Activated naive CD4-positive, alpha-beta T cell treated with anti-CD3 and anti-CD28 coated beads, Interleukin-2, amount 10 ng/mL, durations not matched to agents 7 days and 5 days (primary cell): Measurements from ENCODE around the gene ARMC3.
"Not testable (repeated sequence)": the region's sequence is repeated elsewhere in the genome, so short reads cannot be mapped to it uniquely, and the experiment has no call there.

ENCODE experiments used
- CTCF ChIA-PET: fragments of 350-600 bp; sonication (Branson Sonifier 250); formaldehyde crosslinking; loops from one replicate; lab custom pipeline; 2021; ENCODE audit warnings: antibody characterized with exemption; lab: Charles Lee
- DNase-seq: peaks from one replicate; pipeline ENCODE4 v3.0.0-alpha.2; 2020
- H3K27ac Mint-ChIP-seq: one replicate; pipeline ENCODE4 v1.8.0; 2021; ENCODE audit warnings: mild to moderate bottlenecking, moderate library complexity, mixed read lengths
- H3K27me3 Mint-ChIP-seq: one replicate; pipeline ENCODE4 v1.8.0; 2021; ENCODE audit warnings: mild to moderate bottlenecking, mixed read lengths
- H3K36me3 Mint-ChIP-seq: one replicate; pipeline ENCODE4 v1.8.0; 2021; ENCODE audit warnings: mixed read lengths
- H3K4me1 Mint-ChIP-seq: one replicate; pipeline ENCODE4 v1.8.0; 2021; ENCODE audit warnings: mixed read lengths
- H3K4me3 Mint-ChIP-seq: one replicate; pipeline ENCODE4 v1.8.0; 2021; ENCODE audit warnings: mild to moderate bottlenecking, moderate library complexity, mixed read lengths
- H3K9me3 Mint-ChIP-seq: one replicate; pipeline ENCODE4 v1.8.0; 2021; ENCODE audit warnings: mixed read lengths

Gene ARMC3

DNA sequence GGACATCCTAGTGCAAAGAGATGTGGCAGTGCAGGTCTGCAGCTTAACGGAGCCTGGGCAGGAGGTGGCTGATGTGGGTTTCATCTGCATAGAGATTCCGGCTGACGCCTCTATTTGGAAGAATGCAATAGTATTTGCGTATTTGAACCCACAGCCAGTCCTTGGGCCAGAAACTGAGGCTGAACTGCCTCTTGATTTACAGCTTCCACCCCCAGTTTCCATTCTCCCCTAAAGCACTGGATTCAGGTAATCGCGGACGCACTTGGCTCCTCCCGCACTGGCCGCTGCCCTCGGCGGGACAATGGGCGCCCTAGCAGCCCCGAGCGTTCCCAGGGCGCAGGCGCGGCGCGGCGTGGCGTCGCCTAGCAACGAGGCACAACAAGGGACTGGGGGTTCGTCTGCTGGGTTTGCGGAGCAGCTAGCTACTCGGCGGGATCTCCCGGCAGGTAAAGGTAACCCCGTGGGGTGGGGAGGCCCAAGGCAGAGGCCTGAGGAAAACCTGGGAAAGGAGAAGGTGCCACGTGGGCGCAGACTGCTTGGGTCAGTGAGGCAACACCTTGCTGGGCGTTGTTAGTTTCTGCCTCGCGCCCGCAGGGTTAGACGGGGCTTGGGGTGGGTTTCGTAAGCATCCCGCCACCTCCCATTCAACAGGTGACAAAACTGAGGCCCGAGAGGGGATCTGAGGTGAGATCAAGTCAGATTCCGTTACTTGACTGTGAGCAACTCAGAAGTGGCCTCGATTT, at the start of gene ARMC3:
ARMC3 (plus strand) TSS at position 393 of the 743 bp plus-strand sequence. CDS start 3,944 bp downstream, outside the sequence.
- H3K36me3 Mint-ChIP-seq, result no peaks in the 10 kb centered on the region
- peak; percentile 69 for DNase-seq
- H3K4me1 Mint-ChIP-seq, result no peaks in the 10 kb centered on the region
- H3K4me3 Mint-ChIP-seq, result no peak within 1 kb of the TSS
- CTCF ChIA-PET, result no interaction called here
- H3K27ac Mint-ChIP-seq, result no peak within 1 kb of the TSS
- H3K27me3 Mint-ChIP-seq, result peaks cover 8% of the 10 kb centered on the region
- no peaks in the 10 kb centered on the region for H3K9me3 Mint-ChIP-seq

- peaks cover 23% of the 10 kb centered on the region for H3K9me3 Mint-ChIP-seq
- H3K4me1 Mint-ChIP-seq, result no peaks in the 10 kb centered on the region
- no peak overlapping the region for H3K27ac Mint-ChIP-seq
- no peak for DNase-seq
- no peak overlapping the region for H3K4me3 Mint-ChIP-seq
- CTCF ChIA-PET, result no interaction called here
- no peaks in the 10 kb centered on the region for H3K27me3 Mint-ChIP-seq
- H3K36me3 Mint-ChIP-seq, result peaks cover 2% of the 10 kb centered on the region
These were observed 36.1 kb upstream of the ARMC3 start for GRCh38 chr10:22891797-22892196.

DNA sequence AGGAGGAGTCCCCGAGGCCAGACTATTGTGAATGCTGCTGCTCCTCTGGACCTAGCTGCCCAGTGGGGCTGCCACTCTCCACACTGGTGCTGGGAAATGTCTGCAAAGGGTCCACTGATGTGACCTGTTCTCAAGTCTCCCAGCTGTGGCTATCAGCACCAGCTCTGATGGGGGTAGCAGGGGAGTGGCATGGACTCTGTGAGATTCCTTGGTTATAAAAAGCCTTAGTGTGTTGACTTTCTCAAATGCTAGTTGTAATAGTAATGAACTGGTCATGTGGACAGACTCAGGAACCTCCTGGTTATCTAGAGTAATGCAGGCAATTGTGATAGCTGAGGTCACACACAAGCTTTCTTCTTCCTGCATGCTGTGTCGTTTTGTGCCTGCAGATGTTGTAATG, 34.1 kb upstream of the ARMC3 start:
- CTCF ChIA-PET, result no interaction called here
- DNase-seq, result no peak
- H3K27me3 Mint-ChIP-seq, result no peaks in the 10 kb centered on the region
- peaks cover 13% of the 10 kb centered on the region for H3K9me3 Mint-ChIP-seq
- no peak overlapping the region for H3K4me3 Mint-ChIP-seq
- H3K4me1 Mint-ChIP-seq, result no peaks in the 10 kb centered on the region
- no peak overlapping the region for H3K27ac Mint-ChIP-seq
- peaks cover 2% of the 10 kb centered on the region for H3K36me3 Mint-ChIP-seq

- Mint-ChIP-seq H3K4me1 (no peaks in the 10 kb centered on the region), H3K27me3 (no peaks in the 10 kb centered on the region), H3K27ac (no peak overlapping the region), H3K4me3 (no peak overlapping the region), H3K9me3 (peaks cover 13% of the 10 kb centered on the region), H3K36me3 (peaks cover 2% of the 10 kb centered on the region)
- no peak for DNase-seq
- CTCF ChIA-PET, result no interaction called here
These were observed 33.1 kb upstream of the ARMC3 start for GRCh38 chr10:22894714-22895113.

GRCh38 chr10:22895252-22895651, 32.6 kb upstream of the ARMC3 start:
- H3K36me3 Mint-ChIP-seq, result peaks cover 2% of the 10 kb centered on the region
- no peak overlapping the region for H3K27ac Mint-ChIP-seq
- no peaks in the 10 kb centered on the region for H3K4me1 Mint-ChIP-seq
- no peak for DNase-seq
- H3K4me3 Mint-ChIP-seq, result no peak overlapping the region
- CTCF ChIA-PET, result no interaction called here
- H3K9me3 Mint-ChIP-seq, result peaks cover 13% of the 10 kb centered on the region
- H3K27me3 Mint-ChIP-seq, result no peaks in the 10 kb centered on the region

DNA sequence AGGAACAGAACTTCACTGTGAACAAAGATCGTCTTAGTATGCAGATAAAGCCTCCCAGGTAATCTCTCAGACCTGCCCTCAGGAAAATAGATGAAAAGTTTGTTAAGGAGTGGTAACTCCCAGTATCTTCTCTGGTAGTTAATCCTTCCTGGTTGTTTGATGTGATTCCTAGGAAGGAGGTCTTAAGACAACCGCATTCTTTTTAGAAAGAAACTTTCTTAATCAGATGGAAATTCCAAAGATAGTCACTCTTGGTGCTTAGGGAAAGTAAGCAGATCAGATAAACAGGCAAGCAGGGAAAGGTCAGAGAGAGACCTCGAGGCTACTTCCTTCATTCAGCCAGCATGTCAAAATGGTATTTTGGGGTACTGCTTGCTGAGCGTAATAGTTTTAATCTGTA, 30.5 kb upstream of the ARMC3 start:
- Mint-ChIP-seq H3K4me1 (no peaks in the 10 kb centered on the region), H3K36me3 (peaks cover under 1% of the 10 kb centered on the region), H3K9me3 (peaks cover 6% of the 10 kb centered on the region), H3K4me3 (no peak overlapping the region), H3K27me3 (no peaks in the 10 kb centered on the region), H3K27ac (no peak overlapping the region)
- no peak for DNase-seq
- CTCF ChIA-PET, result no interaction called here

DNA sequence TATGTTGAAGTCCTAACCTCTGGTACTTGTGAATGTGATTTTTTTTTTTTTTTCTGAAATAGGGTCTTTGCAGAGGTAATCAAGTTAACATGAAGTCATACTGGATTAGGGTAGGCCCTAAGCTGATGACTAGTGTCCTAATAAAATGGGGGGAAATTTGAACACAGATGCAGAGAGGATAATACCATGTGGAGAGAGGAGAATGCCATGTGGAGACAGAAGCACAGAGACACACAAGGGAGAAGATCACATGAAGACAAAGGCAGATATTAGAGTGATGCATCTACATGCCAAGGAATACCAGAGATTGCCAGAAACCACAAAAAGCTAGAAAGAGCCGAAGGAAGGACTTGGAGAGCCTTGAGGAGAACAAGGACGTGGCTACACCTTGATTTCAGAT, 28.5 kb upstream of the ARMC3 start:
- no peaks in the 10 kb centered on the region for H3K4me1 Mint-ChIP-seq
- CTCF ChIA-PET, result interaction anchor here (0.8 kb wide), 1 partner anchor 922 kb away, joined by 3 read pairs; no protein-coding TSS in a partner anchor
- H3K4me3 Mint-ChIP-seq, result no peak overlapping the region
- no peaks in the 10 kb centered on the region for H3K36me3 Mint-ChIP-seq
- no peaks in the 10 kb centered on the region for H3K27me3 Mint-ChIP-seq
- peaks cover 3% of the 10 kb centered on the region for H3K9me3 Mint-ChIP-seq
- no peak overlapping the region for H3K27ac Mint-ChIP-seq
- DNase-seq, result no peak

DNA sequence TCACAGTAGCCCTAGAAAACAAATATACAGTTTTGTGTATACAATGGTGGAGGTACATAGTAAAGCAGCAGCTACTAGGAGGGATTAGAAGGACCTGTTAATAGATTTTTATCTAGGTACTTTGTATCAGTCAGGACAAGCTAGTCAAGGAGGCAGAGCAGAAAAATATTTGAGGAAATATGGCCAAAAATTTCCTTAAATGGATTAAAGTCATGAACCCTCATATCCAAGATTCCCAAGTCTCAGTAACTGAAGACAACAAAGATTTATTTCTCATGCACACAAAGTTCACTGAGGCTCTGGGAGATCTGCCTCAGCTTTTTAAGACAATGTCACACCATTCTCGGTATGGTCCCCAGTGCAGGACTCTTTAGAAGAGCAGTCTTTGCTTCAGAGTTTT, 28.1 kb upstream of the ARMC3 start:
- no peak overlapping the region for H3K4me3 Mint-ChIP-seq
- no peaks in the 10 kb centered on the region for H3K36me3 Mint-ChIP-seq
- no peak for DNase-seq
- peaks cover 3% of the 10 kb centered on the region for H3K9me3 Mint-ChIP-seq
- no peak overlapping the region for H3K27ac Mint-ChIP-seq
- CTCF ChIA-PET, result interaction anchor here (0.8 kb wide), 1 partner anchor 923 kb away, joined by 3 read pairs; no protein-coding TSS in a partner anchor
- no peaks in the 10 kb centered on the region for H3K27me3 Mint-ChIP-seq
- no peaks in the 10 kb centered on the region for H3K4me1 Mint-ChIP-seq

DNA sequence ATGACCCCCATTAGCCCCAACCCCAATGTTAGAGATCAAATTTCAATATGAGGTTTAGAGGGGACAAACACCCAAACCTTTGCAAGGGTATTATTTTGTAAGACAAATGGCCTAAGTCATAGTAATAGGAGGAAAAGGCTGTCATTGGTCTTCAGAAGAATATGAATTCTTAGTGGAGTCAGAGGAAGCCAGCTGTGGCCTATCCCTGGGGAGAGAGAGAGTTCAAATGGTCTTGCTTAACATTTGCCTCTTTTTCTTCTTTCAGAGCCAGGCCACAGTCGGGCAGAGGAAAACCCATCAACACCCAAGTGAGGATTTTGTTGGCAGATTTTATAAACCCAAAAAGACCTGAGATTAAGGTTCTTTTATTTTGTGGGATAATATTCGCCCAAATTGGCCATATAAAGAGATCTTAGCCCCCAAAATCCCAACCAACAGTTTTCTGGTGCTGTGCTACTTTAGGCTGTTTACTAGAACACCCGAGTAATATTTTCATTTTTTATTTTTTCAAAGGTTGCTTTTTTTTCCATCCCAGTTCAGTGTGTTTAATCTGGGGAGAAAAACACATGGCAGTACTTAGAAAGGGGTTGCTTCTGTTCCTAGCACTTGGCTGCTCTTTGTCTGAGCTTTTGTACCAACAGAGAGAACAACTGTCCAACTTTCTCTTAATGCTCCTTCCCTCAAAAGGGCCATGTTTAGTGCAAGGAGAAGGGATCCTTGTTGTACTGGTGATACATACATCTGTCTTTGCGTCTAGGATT, 26.8 kb upstream of the ARMC3 start:
- CTCF ChIA-PET, result no interaction called here
- no peaks in the 10 kb centered on the region for H3K4me1 Mint-ChIP-seq
- H3K27me3 Mint-ChIP-seq, result no peaks in the 10 kb centered on the region
- no peaks in the 10 kb centered on the region for H3K36me3 Mint-ChIP-seq
- H3K27ac Mint-ChIP-seq, result no peak overlapping the region
- no peak overlapping the region for H3K4me3 Mint-ChIP-seq
- no peak for DNase-seq
- peaks cover 3% of the 10 kb centered on the region for H3K9me3 Mint-ChIP-seq

- CTCF ChIA-PET, DNase-seq, H3K27me3 Mint-ChIP-seq, H3K27ac Mint-ChIP-seq, H3K9me3 Mint-ChIP-seq, H3K36me3 Mint-ChIP-seq, H3K4me1 Mint-ChIP-seq, H3K4me3 Mint-ChIP-seq: not testable (repeated sequence)
These were observed 25.7 kb upstream of the ARMC3 start for GRCh38 chr10:22902147-22902546.

- no peaks in the 10 kb centered on the region for H3K27me3 Mint-ChIP-seq
- CTCF ChIA-PET, result no interaction called here
These were observed 24.2 kb upstream of the ARMC3 start for GRCh38 chr10:22903694-22904093.

GRCh38 chr10:22906767-22907166, 21.1 kb upstream of the ARMC3 start:
- Mint-ChIP-seq H3K27ac (no peak overlapping the region), H3K9me3 (peaks cover 18% of the 10 kb centered on the region), H3K4me1 (no peaks in the 10 kb centered on the region), H3K27me3 (no peaks in the 10 kb centered on the region), H3K36me3 (no peaks in the 10 kb centered on the region), H3K4me3 (no peak overlapping the region)
- CTCF ChIA-PET, result no interaction called here
- no peak for DNase-seq

More at GRCh38 chr10:22903694-22904093, 24.2 kb upstream of the ARMC3 start:
- H3K4me1 Mint-ChIP-seq, result no peaks in the 10 kb centered on the region
- H3K9me3 Mint-ChIP-seq, result peaks cover 12% of the 10 kb centered on the region
- no peak overlapping the region for H3K4me3 Mint-ChIP-seq
- DNase-seq, result no peak
- no peaks in the 10 kb centered on the region for H3K36me3 Mint-ChIP-seq
- H3K27ac Mint-ChIP-seq, result no peak overlapping the region

DNA sequence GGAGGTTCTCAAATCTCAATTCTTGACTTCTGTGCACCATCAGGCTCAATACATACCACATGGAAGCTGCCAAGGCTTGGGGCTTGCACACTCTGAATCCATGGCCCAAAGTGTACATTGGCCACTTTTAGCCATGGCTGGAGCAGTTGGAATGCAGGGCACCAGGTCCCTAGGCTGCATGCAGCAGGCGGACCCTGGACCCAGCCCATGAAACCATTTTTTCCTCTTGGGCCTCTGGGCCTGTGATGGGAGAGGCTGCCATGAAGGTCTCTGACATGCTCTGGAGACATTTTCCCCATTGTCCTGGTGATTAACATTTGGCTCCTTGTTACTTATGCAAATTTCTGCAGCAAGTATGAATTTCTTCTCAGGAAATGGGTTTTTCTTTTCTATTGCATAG, 19.0 kb upstream of the ARMC3 start:
- Mint-ChIP-seq H3K27me3 (no peaks in the 10 kb centered on the region), H3K4me3 (no peak overlapping the region), H3K36me3 (no peaks in the 10 kb centered on the region), H3K4me1 (no peaks in the 10 kb centered on the region), H3K9me3 (peaks cover 17% of the 10 kb centered on the region), H3K27ac (no peak overlapping the region)
- no peak for DNase-seq
- CTCF ChIA-PET, result no interaction called here

- H3K4me1 Mint-ChIP-seq, DNase-seq, H3K4me3 Mint-ChIP-seq, CTCF ChIA-PET, H3K27me3 Mint-ChIP-seq, H3K36me3 Mint-ChIP-seq, H3K27ac Mint-ChIP-seq: not testable (repeated sequence)
- H3K9me3 Mint-ChIP-seq, result peaks cover 17% of the 10 kb centered on the region
These were observed 18.2 kb upstream of the ARMC3 start for GRCh38 chr10:22909673-22910072.

DNA sequence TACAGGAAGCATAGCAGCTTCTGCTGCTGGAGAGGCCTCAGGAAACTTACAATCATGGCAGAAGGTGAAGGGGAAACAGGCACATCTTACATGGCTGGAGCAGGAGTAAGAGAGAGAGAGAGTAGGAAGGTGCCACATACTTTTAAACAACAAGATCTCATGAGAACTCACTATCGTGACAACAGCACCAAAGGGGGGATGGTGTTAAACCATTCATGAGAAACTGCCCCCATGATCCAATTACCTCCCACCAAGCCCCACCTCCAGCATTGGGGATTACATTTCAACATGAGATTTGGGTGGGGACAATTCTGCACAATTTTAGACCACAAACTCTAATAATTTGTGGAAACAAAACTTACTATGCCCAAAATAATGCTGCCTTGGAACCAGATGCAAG, 16.8 kb upstream of the ARMC3 start:
- DNase-seq, result no peak
- H3K9me3 Mint-ChIP-seq, result peaks cover 17% of the 10 kb centered on the region
- no peak overlapping the region for H3K27ac Mint-ChIP-seq
- H3K36me3 Mint-ChIP-seq, result no peaks in the 10 kb centered on the region
- CTCF ChIA-PET, result no interaction called here
- H3K27me3 Mint-ChIP-seq, result no peaks in the 10 kb centered on the region
- H3K4me3 Mint-ChIP-seq, result no peak overlapping the region
- H3K4me1 Mint-ChIP-seq, result no peaks in the 10 kb centered on the region
